ENCODE measurements around the gene IRF2.

Gene IRF2

GRCh38 chr4:184448141-184448540 is 26.2 kb downstream of the IRF2 start:
- no peak for TF ChIP-seq CSDC2 (CRISPR knock-in tag; IDR thresholded peaks at IDR 0.05)
- no peak for TF ChIP-seq SNAI2 (CRISPR knock-in tag; IDR thresholded peaks at IDR 0.05)
- no peak for TF ChIP-seq ISL1 (CRISPR knock-in tag; IDR thresholded peaks at IDR 0.05)
- no peak for TF ChIP-seq TCF4 (CRISPR knock-in tag; IDR thresholded peaks at IDR 0.05; ENCODE audit: borderline replicate concordance)
- no peak for TF ChIP-seq POU6F1 (CRISPR knock-in tag; IDR thresholded peaks at IDR 0.05; ENCODE audit: borderline replicate concordance, low read depth)
- TF ChIP-seq ZNF8 (CRISPR knock-in tag; IDR thresholded peaks at IDR 0.05) = no peak
- TF ChIP-seq PATZ1 (CRISPR knock-in tag; IDR thresholded peaks at IDR 0.05; ENCODE audit: borderline replicate concordance) = no peak
- no peak for TF ChIP-seq ZNF70 (CRISPR knock-in tag; IDR thresholded peaks at IDR 0.05)
- no peak for TF ChIP-seq PPARA (CRISPR knock-in tag; IDR thresholded peaks at IDR 0.05; ENCODE audit: borderline replicate concordance)
- TF ChIP-seq ARNTL (CRISPR knock-in tag; IDR thresholded peaks at IDR 0.05; ENCODE audit: borderline replicate concordance, low read depth) = no peak
- TF ChIP-seq OSR1 (CRISPR knock-in tag; IDR thresholded peaks at IDR 0.05) = no peak
- no peak for TF ChIP-seq TSHZ2 (CRISPR knock-in tag; IDR thresholded peaks at IDR 0.05)
- no peak for TF ChIP-seq GLIS3 (CRISPR knock-in tag; IDR thresholded peaks at IDR 0.05)
- no peak for TF ChIP-seq ZFP30 (CRISPR knock-in tag; IDR thresholded peaks at IDR 0.05)
- TF ChIP-seq ZC3H10 (CRISPR knock-in tag; IDR thresholded peaks at IDR 0.05) = no peak
- no peak for TF ChIP-seq RARB (CRISPR knock-in tag; IDR thresholded peaks at IDR 0.05)
- no peak for TF ChIP-seq TOX (CRISPR knock-in tag; IDR thresholded peaks at IDR 0.05; ENCODE audit: borderline replicate concordance)
- no peak for ATAC-seq

GRCh38 chr4:184447664-184448063 is 26.7 kb downstream of the IRF2 start:
- ATAC-seq = no peak
- TF ChIP-seq ZFP3 (CRISPR knock-in tag; IDR thresholded peaks at IDR 0.05) = no peak
- TF ChIP-seq ISL1 (CRISPR knock-in tag; IDR thresholded peaks at IDR 0.05) = no peak
- TF ChIP-seq OSR1 (CRISPR knock-in tag; IDR thresholded peaks at IDR 0.05) = no peak
- TF ChIP-seq CSRNP3 (CRISPR knock-in tag; IDR thresholded peaks at IDR 0.05) = no peak
- TF ChIP-seq CREB5 (CRISPR knock-in tag; IDR thresholded peaks at IDR 0.05; ENCODE audit: low read depth) = no peak
- no peak for TF ChIP-seq CSDC2 (CRISPR knock-in tag; IDR thresholded peaks at IDR 0.05)
- no peak for TF ChIP-seq GLIS3 (CRISPR knock-in tag; IDR thresholded peaks at IDR 0.05)
- TF ChIP-seq ARNTL (CRISPR knock-in tag; IDR thresholded peaks at IDR 0.05; ENCODE audit: borderline replicate concordance, low read depth) = no peak
- no peak for TF ChIP-seq TSHZ2 (CRISPR knock-in tag; IDR thresholded peaks at IDR 0.05)
- TF ChIP-seq ZNF565 (CRISPR knock-in tag; conservative IDR thresholded peaks at IDR 0.05; ENCODE audit: low read depth) = no peak
- no peak for TF ChIP-seq ESRRG (CRISPR knock-in tag; IDR thresholded peaks at IDR 0.05)
